ENCODE measurements around the gene ARFIP1. TPM values are rescaled to one million over a fixed set of nuclear protein-coding genes. Genes with fewer than 3 reads are reported as not detected.
A peak's percentile ranks its signal among the peaks of the same experiment; 100 is the strongest.

The ARFIP1 gene
- total and polyA plus RNA-seq, 2 donors: 18.5 to 26.7 TPM

GRCh38 chr4:152943672-152944071 is 163.9 kb downstream of the ARFIP1 start:
- Histone ChIP-seq H3K27me3 (ENCODE audit: control insufficient read depth in 2 of 2, insufficient read depth in 1 of 2, low read length in 1 of 2) (peaks cover 11 to 20% of the 10 kb centered on the region in 2 donors), H3K4me1 (ENCODE audit: control insufficient read depth in 2 of 2, insufficient read depth in 2 of 2, low read length in 2 of 2) (no peaks in the 10 kb centered on the region), H3K27ac (ENCODE audit: low read depth in 1 of 2, low read length in 1 of 2) (no peak overlapping the region), H3K4me3 (ENCODE audit: low read length in 2 of 2) (no peak overlapping the region), H3K36me3 (ENCODE audit: control insufficient read depth in 2 of 2, insufficient read depth in 2 of 2, low read length in 1 of 2) (no peaks in the 10 kb centered on the region), H3K9me3 (ENCODE audit: control insufficient read depth in 2 of 2, insufficient read depth in 1 of 2, low read length in 1 of 2) (no peaks in the 10 kb centered on the region)
- WGBS: 90% methylated on average over 6 of the region's 6 CpGs
- DNase-seq (ENCODE audit: low read depth in 6 of 9, low spot score in 9 of 9): no peak

DNA sequence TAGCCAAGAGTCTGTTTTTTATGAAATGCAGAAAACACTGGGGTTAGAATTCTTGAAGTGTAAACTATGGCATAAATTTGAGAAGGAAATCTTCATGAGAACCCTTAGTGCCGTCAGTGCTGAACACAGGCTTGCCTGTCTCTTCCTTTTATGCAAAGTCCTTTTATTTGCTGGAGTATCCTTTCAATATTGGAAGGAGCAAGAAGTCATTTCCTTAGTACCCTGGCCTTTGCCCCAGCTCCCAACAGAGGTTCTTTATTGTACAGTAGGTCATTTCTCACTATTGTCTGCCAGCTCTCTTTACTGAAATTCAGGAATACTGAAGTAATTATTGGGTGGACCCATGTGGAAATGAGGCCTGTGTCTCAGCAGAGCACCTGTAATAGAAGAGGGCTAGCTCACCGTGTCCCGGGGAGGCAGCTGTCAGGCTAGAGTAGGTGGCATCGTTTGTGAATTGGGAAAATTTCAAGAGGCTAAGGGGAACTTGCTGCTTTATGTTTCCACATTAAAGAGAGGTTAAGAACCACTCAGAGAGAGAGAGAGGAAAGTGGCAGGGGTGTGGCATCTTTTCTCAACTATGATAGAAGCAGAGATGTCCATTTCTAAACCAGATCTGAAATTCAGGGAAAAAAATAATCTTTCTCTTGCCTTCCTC is 165.0 kb downstream of the ARFIP1 start:
- Histone ChIP-seq H3K36me3 (ENCODE audit: control insufficient read depth in 2 of 2, insufficient read depth in 2 of 2, low read length in 1 of 2) (no peaks in the 10 kb centered on the region), H3K27ac (ENCODE audit: low read depth in 1 of 2, low read length in 1 of 2) (no peak overlapping the region), H3K27me3 (ENCODE audit: control insufficient read depth in 2 of 2, insufficient read depth in 1 of 2, low read length in 1 of 2) (peaks cover 3 to 9% of the 10 kb centered on the region in 2 donors), H3K4me3 (ENCODE audit: low read length in 2 of 2) (no peak overlapping the region), H3K4me1 (ENCODE audit: control insufficient read depth in 2 of 2, insufficient read depth in 2 of 2, low read length in 2 of 2) (no peaks in the 10 kb centered on the region), H3K9me3 (ENCODE audit: control insufficient read depth in 2 of 2, insufficient read depth in 1 of 2, low read length in 1 of 2) (no peaks in the 10 kb centered on the region)
- no peak for DNase-seq (ENCODE audit: low read depth in 6 of 9, low spot score in 9 of 9)
- 52% methylated on average over 4 of the region's 4 CpGs for WGBS

- peak in 1 of 9 donors; percentile 13 for DNase-seq (ENCODE audit: low read depth in 6 of 9, low spot score in 9 of 9)
- 98% methylated on average over 9 of the region's 9 CpGs for WGBS
- H3K4me3 ChIP-seq (ENCODE audit: low read length in 2 of 2): no peak overlapping the region
Measured at GRCh38 chr4:152945639-152946038, 165.9 kb downstream of the ARFIP1 start.

DNA sequence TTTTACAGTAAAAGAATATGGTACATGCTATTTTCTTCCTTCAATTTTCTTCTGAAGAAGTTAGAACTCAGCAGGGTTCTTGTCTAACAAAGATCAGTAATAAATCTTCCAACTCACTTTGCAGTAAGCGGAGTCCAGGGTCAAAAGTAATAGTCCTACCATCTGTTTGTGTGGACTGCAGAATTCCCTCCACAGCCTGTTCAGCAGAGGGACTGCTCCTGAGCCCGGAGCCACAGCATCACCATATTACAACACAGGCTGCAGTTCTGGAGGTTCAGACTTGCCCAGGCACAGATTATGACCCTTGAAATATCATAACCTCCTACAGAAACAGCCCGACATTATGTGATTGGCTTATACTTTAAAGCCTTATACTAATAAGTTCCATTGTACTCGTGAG is 166.7 kb downstream of the ARFIP1 start:
- H3K4me1 ChIP-seq (ENCODE audit: control insufficient read depth in 2 of 2, insufficient read depth in 2 of 2, low read length in 2 of 2): no peaks in the 10 kb centered on the region
- no peak for DNase-seq (ENCODE audit: low read depth in 6 of 9, low spot score in 9 of 9)
- H3K27ac ChIP-seq (ENCODE audit: low read depth in 1 of 2, low read length in 1 of 2): no peak overlapping the region
- no peak overlapping the region for H3K4me3 ChIP-seq (ENCODE audit: low read length in 2 of 2)
- WGBS: 97% methylated on average over 4 of the region's 4 CpGs
- no peaks in the 10 kb centered on the region for H3K36me3 ChIP-seq (ENCODE audit: control insufficient read depth in 2 of 2, insufficient read depth in 2 of 2, low read length in 1 of 2)
- no peaks in the 10 kb centered on the region for H3K9me3 ChIP-seq (ENCODE audit: control insufficient read depth in 2 of 2, insufficient read depth in 1 of 2, low read length in 1 of 2)
- peaks cover 0 to 7% of the 10 kb centered on the region in 2 donors for H3K27me3 ChIP-seq (ENCODE audit: control insufficient read depth in 2 of 2, insufficient read depth in 1 of 2, low read length in 1 of 2)

More at GRCh38 chr4:152945639-152946038, 165.9 kb downstream of the ARFIP1 start:
- Histone ChIP-seq H3K36me3 (ENCODE audit: control insufficient read depth in 2 of 2, insufficient read depth in 2 of 2, low read length in 1 of 2) (no peaks in the 10 kb centered on the region), H3K27me3 (ENCODE audit: control insufficient read depth in 2 of 2, insufficient read depth in 1 of 2, low read length in 1 of 2) (peaks cover 0 to 7% of the 10 kb centered on the region in 2 donors), H3K27ac (ENCODE audit: low read depth in 1 of 2, low read length in 1 of 2) (no peak overlapping the region), H3K9me3 (ENCODE audit: control insufficient read depth in 2 of 2, insufficient read depth in 1 of 2, low read length in 1 of 2) (no peaks in the 10 kb centered on the region), H3K4me1 (ENCODE audit: control insufficient read depth in 2 of 2, insufficient read depth in 2 of 2, low read length in 2 of 2) (no peaks in the 10 kb centered on the region)

- Histone ChIP-seq H3K27ac (ENCODE audit: low read depth in 1 of 2, low read length in 1 of 2) (no peak overlapping the region), H3K9me3 (ENCODE audit: control insufficient read depth in 2 of 2, insufficient read depth in 1 of 2, low read length in 1 of 2) (no peaks in the 10 kb centered on the region), H3K36me3 (ENCODE audit: control insufficient read depth in 2 of 2, insufficient read depth in 2 of 2, low read length in 1 of 2) (no peaks in the 10 kb centered on the region), H3K4me3 (ENCODE audit: low read length in 2 of 2) (no peak overlapping the region), H3K27me3 (ENCODE audit: control insufficient read depth in 2 of 2, insufficient read depth in 1 of 2, low read length in 1 of 2) (peaks cover 0 to 5% of the 10 kb centered on the region in 2 donors), H3K4me1 (ENCODE audit: control insufficient read depth in 2 of 2, insufficient read depth in 2 of 2, low read length in 2 of 2) (no peaks in the 10 kb centered on the region)
- DNase-seq (ENCODE audit: low read depth in 6 of 9, low spot score in 9 of 9): no peak
- 97% methylated on average over 2 of the region's 2 CpGs for WGBS
Measured at GRCh38 chr4:152947311-152947710, 167.6 kb downstream of the ARFIP1 start.

- WGBS: 96% methylated on average over 8 of the region's 8 CpGs
Measured at GRCh38 chr4:152949930-152950329, 170.2 kb downstream of the ARFIP1 start.

GRCh38 chr4:152950402-152951274 is 170.9 kb downstream of the ARFIP1 start:
- Histone ChIP-seq H3K4me3 (ENCODE audit: low read length in 2 of 2) (no peak overlapping the region), H3K27ac (ENCODE audit: low read depth in 1 of 2, low read length in 1 of 2) (no peak overlapping the region), H3K36me3 (ENCODE audit: control insufficient read depth in 2 of 2, insufficient read depth in 2 of 2, low read length in 1 of 2) (no peaks in the 10 kb centered on the region), H3K9me3 (ENCODE audit: control insufficient read depth in 2 of 2, insufficient read depth in 1 of 2, low read length in 1 of 2) (no peaks in the 10 kb centered on the region), H3K27me3 (ENCODE audit: control insufficient read depth in 2 of 2, insufficient read depth in 1 of 2, low read length in 1 of 2) (peaks cover 0 to 5% of the 10 kb centered on the region in 2 donors), H3K4me1 (ENCODE audit: control insufficient read depth in 2 of 2, insufficient read depth in 2 of 2, low read length in 2 of 2) (no peaks in the 10 kb centered on the region)
- 96% methylated on average over 11 of the region's 11 CpGs for WGBS
- no peak for DNase-seq (ENCODE audit: low read depth in 6 of 9, low spot score in 9 of 9)

More at GRCh38 chr4:152949930-152950329, 170.2 kb downstream of the ARFIP1 start:
- H3K4me3 ChIP-seq (ENCODE audit: low read length in 2 of 2): no peak overlapping the region
- peaks cover 0 to 5% of the 10 kb centered on the region in 2 donors for H3K27me3 ChIP-seq (ENCODE audit: control insufficient read depth in 2 of 2, insufficient read depth in 1 of 2, low read length in 1 of 2)
- no peak overlapping the region for H3K27ac ChIP-seq (ENCODE audit: low read depth in 1 of 2, low read length in 1 of 2)
- DNase-seq (ENCODE audit: low read depth in 6 of 9, low spot score in 9 of 9): no peak
- H3K4me1 ChIP-seq (ENCODE audit: control insufficient read depth in 2 of 2, insufficient read depth in 2 of 2, low read length in 2 of 2): no peaks in the 10 kb centered on the region
- H3K9me3 ChIP-seq (ENCODE audit: control insufficient read depth in 2 of 2, insufficient read depth in 1 of 2, low read length in 1 of 2): no peaks in the 10 kb centered on the region
- H3K36me3 ChIP-seq (ENCODE audit: control insufficient read depth in 2 of 2, insufficient read depth in 2 of 2, low read length in 1 of 2): no peaks in the 10 kb centered on the region

GRCh38 chr4:152951348-152951747 is 171.6 kb downstream of the ARFIP1 start:
- no peak overlapping the region for H3K4me3 ChIP-seq (ENCODE audit: low read length in 2 of 2)
- no peaks in the 10 kb centered on the region for H3K4me1 ChIP-seq (ENCODE audit: control insufficient read depth in 2 of 2, insufficient read depth in 2 of 2, low read length in 2 of 2)
- no peak for DNase-seq (ENCODE audit: low read depth in 6 of 9, low spot score in 9 of 9)
- 92% methylated on average over 3 of the region's 3 CpGs for WGBS
- H3K36me3 ChIP-seq (ENCODE audit: control insufficient read depth in 2 of 2, insufficient read depth in 2 of 2, low read length in 1 of 2): no peaks in the 10 kb centered on the region
- H3K27ac ChIP-seq (ENCODE audit: low read depth in 1 of 2, low read length in 1 of 2): no peak overlapping the region
- H3K27me3 ChIP-seq (ENCODE audit: control insufficient read depth in 2 of 2, insufficient read depth in 1 of 2, low read length in 1 of 2): peaks cover 0 to 5% of the 10 kb centered on the region in 2 donors
- no peaks in the 10 kb centered on the region for H3K9me3 ChIP-seq (ENCODE audit: control insufficient read depth in 2 of 2, insufficient read depth in 1 of 2, low read length in 1 of 2)

- no peak overlapping the region for H3K4me3 ChIP-seq (ENCODE audit: low read length in 2 of 2)
- no peak overlapping the region for H3K27ac ChIP-seq (ENCODE audit: low read depth in 1 of 2, low read length in 1 of 2)
- no peak for DNase-seq (ENCODE audit: low read depth in 6 of 9, low spot score in 9 of 9)
- H3K9me3 ChIP-seq (ENCODE audit: control insufficient read depth in 2 of 2, insufficient read depth in 1 of 2, low read length in 1 of 2): no peaks in the 10 kb centered on the region
- peaks cover 0 to 3% of the 10 kb centered on the region in 2 donors for H3K27me3 ChIP-seq (ENCODE audit: control insufficient read depth in 2 of 2, insufficient read depth in 1 of 2, low read length in 1 of 2)
- no peaks in the 10 kb centered on the region for H3K36me3 ChIP-seq (ENCODE audit: control insufficient read depth in 2 of 2, insufficient read depth in 2 of 2, low read length in 1 of 2)
- peaks cover 0 to 3% of the 10 kb centered on the region in 2 donors for H3K4me1 ChIP-seq (ENCODE audit: control insufficient read depth in 2 of 2, insufficient read depth in 2 of 2, low read length in 2 of 2)
- WGBS: 97% methylated on average over 3 of the region's 3 CpGs
Measured at GRCh38 chr4:152953514-152953913, 173.8 kb downstream of the ARFIP1 start.

Data from thymus (tissue), 11 donors.